HG03139 (cell line): Measurements from ENCODE around the gene AKNA.

Experiments
- ATAC-seq: cut with Tn5 transposase; IDR thresholded peaks from one replicate; pipeline ENCODE4 v1.9.1; 2021; ENCODE audit not compliant: unreplicated experiment

AKNA gene

DNA sequence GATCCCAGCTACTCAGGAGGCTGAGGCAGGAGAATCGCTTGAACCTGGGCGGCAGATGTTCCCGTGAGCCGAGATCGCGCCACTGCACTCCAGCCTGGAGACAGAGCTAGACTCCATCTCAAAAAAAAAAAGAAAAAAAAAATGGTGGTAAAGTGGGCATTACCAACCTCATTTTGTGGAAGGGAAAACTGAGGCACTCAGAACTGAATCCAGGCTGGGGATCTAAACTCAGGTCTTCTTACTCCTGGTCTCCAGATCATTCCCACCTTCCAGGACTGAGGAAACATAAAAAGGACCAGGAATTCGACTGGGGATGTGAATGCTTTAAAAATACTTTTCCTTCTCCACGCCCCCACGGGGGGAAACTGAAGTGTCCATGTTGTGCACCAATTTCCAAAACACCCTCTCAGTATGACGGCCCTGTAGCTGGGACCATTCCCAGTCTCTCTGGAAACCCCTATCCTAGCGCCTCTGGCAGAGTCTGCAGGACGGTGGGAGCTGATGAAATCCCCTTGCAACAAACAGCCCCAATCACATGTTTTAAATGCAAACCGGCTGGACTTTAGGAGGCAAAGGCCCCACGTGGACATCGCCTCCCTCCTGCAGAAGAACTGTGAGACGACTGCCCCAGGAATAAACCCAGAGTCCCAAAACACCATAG lies 8.9 kb upstream of the AKNA start:
- ATAC-seq = no peak

DNA sequence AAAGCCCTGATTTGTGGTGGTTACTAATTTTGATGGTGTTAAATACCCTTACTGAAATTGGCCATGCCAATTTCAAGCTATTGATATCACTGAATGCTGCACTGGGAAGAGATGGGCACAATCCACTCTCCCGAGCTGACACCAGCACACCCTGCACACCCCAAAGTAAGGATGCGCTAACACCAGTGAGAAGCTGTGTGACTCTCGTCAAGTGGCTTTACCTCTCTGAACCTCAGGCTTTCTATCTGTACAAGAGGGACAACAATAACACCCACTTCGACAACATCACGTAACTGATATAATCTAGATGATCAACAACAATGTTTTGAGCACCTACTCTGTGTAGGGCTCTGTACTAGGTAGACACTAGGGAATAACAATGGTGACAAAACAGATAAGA lies 8.0 kb upstream of the AKNA start:
- no peak for ATAC-seq

DNA sequence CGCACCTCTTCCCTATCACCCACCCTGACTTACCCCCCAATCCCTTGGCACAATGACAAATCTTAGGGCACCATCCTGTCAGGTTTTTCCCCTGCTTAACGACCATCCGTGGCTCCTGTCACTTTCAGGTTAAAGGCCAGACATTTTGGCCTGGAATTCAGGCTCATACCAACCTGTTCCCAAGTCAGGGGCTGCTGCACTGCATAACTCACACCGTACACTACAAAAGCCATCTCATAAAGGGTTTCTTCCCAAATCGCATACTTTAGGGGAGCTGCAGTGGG lies 7.5 kb upstream of the AKNA start:
- no peak for ATAC-seq

DNA sequence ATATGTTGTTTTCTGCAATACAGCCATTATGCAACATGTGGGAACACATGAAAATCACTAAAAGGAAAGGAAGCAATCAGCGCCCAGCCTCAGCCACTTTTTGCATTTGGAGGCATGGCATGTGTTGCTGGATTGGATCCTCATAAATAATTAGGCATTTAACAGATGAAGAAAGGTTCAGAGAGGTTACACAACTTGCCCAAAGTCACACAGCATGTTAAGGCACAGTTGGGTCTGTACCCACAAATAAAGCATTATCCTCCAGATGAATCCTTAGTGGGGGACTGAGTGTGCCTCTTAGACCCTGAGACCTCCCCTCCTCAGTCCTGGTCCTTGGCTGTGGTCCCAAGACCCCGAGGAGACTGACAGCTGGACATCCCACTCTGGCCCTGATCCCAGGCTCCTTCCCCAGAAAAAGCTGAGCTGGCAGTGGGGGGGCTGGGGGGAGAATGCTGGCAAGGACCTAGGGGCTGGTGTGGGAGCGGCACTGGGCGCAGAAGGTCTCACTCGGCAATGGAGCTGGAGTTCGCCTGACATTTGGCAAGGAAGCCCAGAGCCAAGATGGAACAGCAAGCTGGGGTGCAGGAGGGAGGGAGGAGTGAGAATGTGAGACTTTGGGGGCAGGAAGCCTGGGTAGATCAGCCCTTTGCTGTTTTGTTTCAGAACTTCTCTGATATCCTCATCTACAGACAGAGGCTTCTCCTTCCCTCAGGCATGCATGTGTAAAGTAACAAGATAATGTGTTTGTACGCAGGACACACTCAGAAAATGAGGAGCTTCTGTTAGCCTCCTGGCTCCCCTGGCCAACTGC lies 6.9 kb upstream of the AKNA start:
- ATAC-seq = no peak

DNA sequence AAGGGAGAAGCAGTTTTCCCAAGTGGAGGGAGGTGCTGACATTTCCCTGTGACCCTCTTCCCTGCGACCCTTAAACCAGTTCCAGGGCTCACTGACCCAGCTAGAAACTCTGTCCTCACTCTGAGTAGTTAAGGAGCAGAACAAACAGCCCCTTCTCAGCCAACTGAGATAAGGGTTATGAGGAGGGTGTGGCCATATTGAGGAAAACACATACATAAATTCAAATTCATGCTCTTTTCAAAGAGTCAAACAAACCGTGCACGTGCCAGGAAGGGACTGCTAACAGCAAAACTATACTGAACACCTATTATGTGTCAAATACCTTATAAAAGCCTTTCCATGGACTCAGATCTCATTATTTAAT lies 4.9 kb upstream of the AKNA start:
- ATAC-seq = no peak

DNA sequence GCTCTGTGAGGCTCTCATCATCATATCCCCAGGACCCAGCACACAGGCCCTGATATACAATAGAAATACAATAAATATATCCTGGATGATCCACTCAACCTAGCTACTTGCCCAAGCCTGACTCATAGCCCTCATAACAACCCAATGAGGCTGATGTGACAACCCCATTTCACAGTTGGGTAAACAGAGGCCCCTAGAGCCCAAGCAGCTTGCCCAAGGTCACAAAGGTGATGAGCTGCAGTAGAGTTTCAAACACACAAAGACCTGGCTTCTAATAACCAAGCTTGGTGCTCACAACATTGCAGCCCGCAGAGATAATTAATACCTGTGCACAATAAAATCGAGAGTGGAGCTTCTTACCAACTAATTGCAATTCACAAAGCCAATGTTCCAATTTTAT lies 3.2 kb upstream of the AKNA start:
- no peak for ATAC-seq

DNA sequence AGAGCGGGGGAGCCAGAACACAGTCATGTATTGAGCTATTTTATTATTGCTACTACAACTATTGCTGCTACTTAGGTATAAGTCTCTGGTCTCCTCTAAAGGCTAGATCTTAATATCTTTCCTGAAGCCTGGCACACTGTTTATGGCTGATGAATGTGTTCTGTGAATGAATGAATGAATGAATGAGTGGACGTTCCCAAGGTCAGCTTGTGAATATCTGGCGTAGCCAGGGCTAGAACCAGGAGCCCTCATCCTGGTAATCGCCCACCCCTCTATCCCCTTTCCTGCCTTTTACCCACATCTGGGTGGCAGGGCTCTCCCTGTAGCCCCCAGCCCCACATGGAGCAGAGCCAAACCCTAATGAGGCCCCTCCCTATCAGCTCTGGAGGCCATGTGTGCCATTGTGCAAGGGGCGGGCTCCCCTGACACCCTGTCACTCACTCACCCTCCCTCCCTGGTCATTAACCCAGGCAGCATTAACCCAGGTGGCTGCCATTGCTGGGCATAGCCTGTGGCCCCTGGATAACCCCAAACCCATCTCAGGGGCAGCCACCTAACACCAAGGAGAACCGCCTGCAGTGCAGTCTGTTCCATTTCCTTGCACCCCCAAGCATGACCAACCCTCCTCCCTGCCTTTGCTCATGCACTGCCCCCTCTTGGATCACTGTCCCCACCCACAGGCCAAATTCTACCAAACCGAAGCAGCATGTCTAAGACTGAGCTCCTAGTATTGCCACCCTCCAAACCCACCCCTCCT lies 2.0 kb upstream of the AKNA start:
- no peak for ATAC-seq

DNA sequence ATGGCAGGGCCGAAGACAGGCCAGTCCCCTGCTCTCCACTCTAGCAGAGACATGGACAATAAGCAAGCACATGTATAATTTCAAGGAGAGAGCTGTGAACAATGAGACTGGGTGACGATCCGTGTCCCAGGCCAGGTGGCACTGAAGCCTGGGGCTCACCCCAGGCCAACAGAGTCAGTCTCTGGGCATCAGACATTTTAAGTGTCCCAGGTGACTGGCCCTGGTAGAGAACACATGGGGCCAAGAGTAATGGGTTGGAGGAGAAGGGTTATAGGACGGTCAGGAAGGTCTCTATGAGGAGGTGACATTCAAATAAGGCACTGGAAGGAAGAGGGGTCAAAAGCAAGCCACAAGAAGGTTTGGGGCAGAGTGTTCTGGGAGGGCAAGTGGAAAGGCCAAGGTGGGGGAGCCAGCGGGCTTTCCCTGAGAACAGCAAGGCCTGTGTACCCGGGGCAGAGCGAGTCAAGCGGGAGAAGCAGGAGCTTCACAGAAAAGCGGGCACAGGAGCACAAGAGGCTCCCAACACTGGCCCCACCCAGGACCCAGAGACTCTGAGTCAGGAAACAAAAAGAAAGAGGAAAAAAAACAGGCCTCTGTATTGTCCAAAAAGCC lies 1.1 kb upstream of the AKNA start:
- no peak for ATAC-seq

DNA sequence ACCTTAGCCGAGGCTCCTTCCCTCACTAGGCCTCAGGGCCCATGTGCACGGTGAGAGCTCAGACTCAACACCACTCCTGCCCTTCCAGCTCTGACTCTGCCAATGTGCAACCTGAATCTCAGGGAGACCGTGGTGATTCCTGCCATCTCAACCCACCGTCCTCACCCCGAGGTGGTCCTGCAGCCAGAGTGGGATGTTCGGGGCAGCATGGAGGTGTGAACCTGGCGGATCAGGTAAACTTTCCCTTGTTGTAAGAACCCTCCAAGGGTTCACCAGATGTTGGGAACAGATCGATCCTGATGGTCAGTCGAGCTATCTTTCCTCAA lies 538 bp upstream of the AKNA start:
- no peak for ATAC-seq

DNA sequence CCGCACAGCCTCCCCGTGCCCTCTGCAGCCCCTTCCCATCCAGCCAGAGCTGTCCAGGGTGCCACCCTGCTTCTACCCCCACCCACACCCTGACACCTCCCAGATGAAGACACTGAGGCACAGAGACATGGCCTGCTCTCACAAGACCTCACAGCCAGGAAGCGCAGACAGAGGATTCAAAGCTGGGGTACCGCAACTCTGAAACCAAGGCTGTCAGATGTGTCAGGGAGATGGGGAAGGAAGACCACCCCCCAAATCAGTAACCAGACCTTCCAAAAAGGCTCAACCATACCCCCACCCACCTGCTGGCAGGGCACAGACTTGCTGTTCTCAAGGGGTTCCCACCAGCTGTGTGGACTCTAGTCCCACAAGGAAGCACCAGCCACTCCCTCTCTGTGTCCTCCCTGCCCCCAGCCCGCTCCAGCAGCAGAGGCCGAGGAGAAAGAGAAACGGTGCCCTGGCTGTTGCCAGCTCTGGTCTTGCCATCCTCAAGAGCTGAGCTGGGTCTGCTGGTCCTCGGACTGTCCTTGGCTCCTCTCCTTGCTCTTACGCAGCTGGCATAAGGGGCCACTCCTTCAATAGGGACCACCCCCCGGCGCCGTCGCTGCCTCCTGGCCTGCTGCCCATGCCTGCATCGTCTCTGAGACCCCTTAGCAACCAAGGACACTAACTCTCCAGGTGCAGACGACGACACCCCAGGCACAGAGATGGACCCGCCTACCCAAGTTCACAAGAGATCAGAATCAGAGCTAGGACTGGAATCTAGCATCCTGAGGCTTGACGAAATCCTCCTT lies 699 bp downstream of the AKNA start:
- ATAC-seq = no peak

DNA sequence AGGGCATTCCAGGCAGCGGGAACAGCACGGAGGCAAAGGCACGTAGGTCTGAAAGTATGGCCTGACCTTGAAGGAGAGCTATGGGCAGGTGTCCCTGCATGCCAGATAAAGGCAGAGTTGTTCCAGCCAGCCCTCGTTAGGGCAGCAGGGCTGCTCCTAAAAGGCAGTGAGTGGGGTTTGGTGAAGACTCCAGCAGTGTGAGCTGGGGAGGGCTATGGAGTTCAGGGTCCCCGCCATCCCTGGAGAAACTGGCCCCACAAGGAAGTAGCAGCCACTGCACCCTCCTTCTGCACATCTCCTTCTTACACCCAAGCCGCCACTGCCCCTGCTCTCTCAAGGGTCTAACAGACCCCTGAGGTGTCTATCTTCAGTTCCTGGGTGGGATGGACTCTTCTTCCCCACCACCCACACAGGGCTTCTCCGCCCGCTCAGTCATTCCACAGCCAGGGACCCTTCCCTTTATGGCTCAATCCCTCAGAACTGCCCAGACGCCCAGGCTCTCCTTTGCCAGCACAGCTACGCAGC lies 1.4 kb downstream of the AKNA start:
- no peak for ATAC-seq

DNA sequence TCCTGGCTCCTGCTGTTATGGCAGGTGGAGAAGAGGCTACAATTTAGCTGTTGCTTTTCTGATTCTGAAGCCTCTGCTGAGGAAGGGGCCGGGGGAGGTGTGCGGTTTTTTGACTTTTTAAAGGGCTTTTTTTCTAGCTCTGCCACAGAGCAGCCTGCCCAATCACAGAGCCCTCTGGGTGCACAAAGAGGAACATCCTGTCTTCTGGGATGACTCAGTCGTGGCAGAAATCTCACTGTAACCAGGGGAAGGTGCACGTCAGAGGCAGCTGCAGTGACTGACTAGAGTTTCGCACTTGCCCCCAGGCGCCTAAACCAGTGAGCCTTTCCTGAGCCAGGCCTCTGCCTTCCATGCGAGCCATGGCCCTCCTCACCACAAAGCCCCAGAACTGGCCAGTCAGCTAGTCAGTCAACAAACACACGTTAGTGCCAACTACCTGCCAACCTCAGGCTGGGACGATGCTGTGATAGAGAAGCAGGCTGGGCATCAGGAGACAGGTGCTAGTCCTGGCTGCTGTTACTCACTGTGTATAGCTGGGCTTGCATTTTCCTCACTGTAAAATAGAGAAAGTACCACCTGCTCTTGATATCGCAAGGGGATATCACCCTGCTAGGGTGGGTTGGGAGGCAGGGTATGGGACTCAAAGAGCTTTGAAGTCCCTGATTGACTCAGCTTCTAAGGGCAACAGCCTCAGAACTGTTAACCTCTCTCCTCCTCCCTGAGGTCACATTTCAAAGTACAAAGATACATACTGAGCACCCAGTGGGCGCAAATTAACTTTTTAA lies 2.2 kb downstream of the AKNA start:
- peak; percentile 81 for ATAC-seq

DNA sequence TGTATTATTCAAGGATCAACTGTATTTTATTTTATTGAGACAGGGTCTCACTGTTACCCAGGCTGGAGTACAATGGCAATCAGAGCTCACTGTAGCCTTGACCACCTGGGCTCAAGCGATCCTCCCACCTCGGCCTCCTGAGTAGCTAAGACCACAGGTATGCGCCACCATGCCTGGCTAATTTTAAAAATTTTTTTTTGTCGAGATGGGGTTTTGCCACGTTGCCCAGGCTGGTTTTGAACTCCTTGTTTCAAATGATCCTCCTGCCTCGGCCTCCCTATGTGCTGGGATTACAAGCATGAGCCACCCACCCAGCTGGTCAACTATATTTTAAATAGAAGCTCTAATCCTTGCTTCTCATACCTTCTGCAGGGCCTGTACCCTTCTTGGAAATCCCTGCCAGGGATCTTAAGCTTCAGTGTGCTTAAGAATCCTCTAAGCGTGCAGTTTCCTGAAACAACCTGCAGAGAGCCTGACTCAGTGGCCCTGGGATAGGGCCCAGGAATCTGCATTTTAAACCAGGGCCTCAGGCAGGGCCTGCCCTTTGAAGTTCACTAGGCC lies 2.9 kb downstream of the AKNA start:
- ATAC-seq = no peak

DNA sequence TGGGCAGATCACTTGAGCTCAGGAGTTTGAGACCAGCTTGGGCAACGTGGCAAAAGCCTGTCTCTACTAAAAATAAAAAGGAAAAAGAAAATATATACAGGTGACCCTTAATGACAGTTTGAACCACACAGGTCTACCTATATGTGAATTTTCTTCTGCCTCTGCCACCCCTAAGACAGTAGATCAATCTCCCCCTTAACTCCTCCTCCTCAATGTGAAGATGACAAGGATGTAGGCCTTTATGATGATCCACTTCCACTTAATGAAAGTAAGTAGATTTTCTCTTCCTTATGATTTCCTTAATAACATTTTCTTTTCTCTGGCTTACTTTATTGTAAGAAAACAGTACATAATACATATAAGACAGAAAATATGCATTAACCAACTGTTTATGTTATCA lies 3.4 kb downstream of the AKNA start:
- no peak for ATAC-seq

DNA sequence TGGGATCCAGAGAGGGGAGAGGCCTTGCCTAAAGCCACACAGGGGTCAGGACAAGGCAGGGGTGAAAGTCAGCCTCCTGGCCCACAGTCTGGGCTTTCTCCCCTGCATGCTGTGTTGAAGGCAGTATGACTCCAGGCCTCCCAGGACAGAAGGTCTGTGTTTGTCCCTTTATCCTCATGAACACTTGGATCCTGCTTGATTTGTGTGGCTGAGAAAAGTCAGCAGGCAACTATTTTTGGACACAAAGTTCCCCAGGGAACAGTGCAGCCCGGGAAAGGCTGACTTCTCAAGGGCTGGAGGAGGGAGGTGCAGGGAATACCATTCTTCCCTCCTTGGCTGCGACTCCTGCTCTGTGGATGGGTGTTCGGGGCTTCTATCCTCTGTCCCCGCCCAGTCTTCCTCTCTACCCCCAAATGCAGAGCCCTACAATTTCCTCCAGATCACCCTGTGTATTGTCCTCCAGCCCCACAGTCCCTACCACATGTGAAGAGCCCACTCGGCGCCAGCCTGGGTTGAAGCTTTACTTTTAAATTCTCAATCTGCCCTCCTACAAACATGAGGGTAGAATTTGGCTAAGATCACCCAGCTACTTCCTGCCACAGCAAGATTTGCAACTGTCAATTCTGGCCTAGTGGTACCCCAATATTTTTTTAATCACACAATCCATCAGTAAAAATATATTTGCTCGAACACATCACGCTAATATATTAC lies 4.1 kb downstream of the AKNA start:
- no peak for ATAC-seq

DNA sequence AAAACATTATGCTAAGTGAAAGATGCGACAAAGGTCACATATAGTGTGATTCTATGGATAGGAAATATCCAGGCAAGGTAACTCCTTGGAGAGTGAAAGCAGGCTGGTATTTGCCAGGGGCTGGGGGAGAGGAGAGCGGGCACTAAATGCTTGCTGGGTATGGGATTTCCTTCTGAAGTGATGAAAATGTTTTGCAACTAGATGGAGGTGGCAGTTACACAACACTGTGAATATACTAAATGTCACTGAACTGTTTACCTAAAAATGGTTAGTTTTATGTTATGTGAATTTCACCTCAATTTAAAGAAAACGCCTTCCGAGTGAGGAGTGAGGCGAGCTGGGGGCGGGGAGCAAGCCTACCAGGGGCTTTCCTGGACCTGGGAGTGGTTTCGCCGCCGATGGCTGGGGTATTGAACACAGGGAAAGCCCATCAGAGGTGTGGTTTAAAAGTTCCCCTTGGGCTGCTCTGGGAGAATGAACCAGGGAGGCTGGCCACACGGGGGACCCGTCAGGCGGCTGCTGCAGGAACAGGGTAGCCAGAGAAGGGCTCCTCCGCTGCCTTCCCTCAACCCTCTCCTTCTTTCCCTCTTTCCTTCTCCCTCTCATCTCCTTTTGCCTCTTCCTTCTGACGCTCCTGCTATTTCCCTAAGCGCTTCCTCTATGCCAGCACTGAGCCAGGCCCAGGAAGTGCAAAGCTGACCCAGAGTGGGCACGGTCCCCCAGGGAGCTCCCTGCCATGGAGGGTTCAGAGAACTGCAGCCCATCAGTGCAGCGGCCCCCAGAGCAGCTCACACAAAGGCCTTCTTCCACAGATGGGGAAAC lies 4.9 kb downstream of the AKNA start:
- no peak for ATAC-seq

DNA sequence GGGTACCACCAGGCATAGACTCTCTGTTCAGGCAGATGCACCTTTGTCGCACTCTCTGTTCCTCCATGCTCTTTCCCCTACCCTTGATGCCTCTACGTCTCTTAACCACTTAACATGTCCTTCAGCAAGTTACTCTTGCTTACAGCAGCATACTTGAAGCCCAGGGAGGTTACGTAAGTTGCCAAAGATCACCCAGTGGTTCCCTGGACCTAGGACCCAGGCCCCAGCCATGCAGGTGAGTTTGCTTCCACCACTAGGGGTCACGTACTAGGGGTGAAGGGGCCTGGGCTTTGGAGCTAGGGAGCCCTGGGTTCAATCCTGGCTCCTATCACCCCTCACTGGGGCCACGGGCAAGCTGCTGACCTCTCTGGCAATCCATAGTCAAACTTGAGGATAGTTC lies 8.9 kb downstream of the AKNA start:
- no peak for ATAC-seq

DNA sequence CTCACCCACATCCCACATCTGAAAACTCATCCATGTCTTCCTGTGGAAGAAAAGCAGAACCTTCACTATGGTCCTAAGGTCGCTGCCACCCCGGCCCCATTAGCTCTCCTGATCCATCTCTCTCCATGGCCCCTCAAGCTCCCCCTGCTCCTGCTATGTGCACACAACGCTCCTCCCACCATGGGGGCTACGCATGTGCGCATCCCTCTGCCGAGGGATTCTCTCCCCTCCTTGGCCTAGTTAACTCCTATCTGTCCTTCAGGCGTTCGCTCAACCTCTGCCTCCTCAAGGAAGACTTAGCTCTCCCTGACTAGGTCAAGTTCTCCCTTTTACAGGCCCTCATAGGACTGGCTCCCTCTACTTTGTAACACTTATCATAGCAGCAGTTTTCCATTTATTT lies 9.8 kb downstream of the AKNA start:
- ATAC-seq = no peak
